GM19438 (cell line): ENCODE measurements around the gene DDC.
"Not testable (repeated sequence)": the region's sequence is repeated elsewhere in the genome, so short reads cannot be mapped to it uniquely, and the experiment has no call there.

Experiments used
- ATAC-seq: cut with Tn5 transposase; IDR thresholded peaks from one replicate; pipeline ENCODE4 v1.9.1; 2021; ENCODE audit warnings: low read depth; ENCODE audit not compliant: unreplicated experiment

Gene DDC

DNA sequence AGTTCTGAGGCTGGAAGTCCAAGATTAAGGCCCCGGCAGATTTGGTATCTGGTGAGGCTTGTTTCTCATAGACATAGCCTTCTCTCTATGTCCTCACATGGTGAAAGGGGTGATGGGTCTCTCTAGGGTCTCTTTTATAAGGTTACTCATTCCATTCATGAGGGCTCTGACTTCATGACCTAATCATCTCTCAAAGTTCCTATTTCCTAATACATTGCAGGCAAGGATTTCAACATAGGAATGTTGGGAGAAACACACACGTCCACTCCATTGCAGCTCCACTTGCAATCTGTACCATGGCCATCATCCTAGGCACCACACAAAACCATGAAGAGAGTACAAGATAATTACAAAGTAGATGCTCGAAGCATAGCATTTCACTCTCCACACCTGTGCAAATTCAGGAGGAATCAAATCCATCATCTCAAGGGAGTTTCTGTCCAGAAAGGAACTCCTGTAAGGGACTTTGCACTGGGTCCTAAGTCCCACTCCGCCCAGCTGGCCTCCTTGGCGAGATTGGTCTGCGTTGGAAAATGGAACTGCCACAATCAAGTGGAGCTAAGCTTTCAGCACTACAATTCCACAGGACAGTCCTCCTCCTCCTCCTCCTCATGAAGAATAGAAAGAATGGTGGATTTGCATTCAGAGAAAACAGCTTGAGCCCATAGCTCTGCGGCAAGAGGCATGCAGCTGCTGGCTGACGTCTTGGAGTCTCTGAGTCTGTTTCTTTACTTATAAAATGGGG is 8.8 kb downstream of the DDC start:
- no peak for ATAC-seq

GRCh38 chr7:50555594-50556140 is 9.5 kb downstream of the DDC start:
- no peak for ATAC-seq

DNA sequence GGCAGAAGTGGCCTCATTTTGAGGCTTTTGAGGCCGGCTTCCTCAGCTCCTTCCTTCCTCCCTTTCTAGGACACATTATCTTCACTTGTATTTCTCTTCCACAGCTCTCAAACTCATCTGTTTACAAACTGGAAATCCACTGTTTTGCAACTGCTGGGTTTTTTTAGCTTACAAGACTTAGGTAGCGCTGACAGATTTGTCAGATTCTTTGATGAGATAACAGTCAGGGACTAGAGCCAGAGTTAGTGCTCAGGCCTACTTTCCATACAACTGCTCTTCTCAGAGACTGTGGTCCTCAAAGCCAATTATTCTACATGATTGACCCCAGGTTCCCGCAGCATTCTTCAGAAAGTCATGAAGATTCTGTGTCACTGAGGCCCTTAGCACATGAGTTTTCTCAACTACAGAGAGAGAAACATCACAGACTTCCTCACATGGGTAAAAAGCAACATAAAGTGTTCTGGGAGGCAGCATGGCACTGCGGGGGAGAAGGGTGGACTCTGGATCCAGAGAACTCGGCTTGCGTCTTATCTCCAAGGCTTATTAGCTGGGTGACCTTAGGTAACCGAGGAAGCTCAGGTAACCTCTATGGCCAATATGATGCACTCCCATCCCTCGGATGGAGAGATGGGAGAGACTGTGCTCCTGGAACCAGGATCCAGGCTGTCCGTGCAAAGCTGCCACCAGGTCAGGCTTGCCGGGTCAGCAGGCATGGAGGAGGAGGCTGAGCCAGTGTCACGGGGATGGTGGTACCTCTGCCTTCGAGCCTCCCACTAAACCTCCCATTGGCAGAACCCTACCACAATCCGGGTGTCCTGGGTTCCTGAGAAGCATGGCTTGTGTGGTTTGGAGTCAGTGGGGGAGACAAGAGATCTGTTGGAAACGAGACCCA is 10.5 kb downstream of the DDC start:
- ATAC-seq: no peak

DNA sequence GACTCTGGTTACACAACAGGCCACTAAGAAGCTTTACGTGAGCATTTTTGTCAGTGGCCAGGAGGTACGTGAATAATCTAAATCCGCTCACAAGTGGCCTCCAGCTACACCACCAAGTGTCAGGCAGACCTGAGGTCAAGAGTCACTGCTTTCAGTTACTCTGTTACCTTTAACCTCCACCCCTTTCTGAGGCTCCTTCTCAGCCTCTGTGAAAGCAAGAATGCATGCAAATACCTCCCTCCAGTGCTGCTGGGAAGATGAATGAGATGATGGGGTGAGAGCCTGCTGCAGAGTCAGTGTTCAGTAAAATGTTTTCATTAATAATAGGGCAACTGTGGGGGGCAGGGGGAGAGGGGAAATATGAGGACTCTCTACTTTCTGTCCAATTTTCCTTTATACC is 11.2 kb downstream of the DDC start:
- no peak for ATAC-seq

DNA sequence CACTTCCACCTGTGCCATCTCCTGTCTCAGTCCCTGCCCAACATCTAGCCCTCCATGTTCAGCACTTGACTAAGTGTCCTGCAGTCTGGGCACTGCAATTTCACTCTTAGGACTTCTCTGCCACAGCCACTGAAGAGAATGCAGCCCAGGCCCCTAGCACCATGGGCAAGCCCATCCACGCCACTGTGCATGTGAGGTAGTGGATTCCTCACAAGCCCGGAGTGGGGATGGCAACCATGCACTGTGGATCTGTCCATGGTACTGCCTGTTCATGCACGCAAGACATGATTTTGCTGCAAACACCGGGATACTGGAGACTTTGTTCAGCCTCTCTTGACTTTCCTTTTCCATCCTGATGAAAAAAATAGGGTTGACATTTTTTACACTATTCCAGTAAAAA is 12.3 kb downstream of the DDC start:
- no peak for ATAC-seq

DNA sequence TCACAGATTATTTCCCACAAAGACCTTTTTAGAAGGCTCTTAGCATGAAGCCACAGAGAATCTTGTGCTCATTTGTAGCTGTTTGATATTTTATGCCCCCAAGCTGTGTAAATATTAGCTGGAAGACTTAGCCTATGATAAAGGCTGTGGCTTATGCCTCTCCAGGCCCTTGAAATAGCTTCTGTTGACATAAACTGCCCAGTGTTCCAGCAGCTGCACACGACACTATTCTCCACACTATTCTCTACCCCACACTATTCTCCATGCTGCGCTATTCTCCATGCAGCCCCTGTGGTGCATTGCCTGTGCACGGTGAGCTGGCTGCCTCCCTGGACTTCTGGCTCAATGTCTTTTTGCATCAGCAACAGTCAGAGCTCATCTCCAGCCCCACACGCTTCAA is 13.1 kb downstream of the DDC start:
- ATAC-seq: no peak

DNA sequence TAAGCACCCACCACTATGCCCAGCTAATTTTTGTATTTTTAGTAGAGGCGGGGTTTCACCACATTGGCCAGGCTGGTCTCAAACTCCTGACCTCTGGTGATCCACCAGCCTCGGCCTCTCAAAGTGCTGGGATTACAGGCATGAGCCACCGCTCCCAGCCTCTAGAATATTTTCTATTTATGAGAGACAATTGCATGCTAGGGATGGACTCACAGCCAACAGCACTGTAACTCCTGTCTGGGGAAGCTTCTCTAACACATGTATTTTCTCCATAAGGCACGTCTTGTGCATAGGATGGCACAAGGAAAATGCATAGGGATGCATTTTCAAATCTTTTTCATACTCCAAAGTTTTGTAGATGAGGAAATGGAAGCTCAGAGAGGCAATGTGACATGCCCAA is 19.6 kb downstream of the DDC start:
- not testable (repeated sequence) for ATAC-seq

GRCh38 chr7:50544992-50545391 is 20.2 kb downstream of the DDC start:
- no peak for ATAC-seq

DNA sequence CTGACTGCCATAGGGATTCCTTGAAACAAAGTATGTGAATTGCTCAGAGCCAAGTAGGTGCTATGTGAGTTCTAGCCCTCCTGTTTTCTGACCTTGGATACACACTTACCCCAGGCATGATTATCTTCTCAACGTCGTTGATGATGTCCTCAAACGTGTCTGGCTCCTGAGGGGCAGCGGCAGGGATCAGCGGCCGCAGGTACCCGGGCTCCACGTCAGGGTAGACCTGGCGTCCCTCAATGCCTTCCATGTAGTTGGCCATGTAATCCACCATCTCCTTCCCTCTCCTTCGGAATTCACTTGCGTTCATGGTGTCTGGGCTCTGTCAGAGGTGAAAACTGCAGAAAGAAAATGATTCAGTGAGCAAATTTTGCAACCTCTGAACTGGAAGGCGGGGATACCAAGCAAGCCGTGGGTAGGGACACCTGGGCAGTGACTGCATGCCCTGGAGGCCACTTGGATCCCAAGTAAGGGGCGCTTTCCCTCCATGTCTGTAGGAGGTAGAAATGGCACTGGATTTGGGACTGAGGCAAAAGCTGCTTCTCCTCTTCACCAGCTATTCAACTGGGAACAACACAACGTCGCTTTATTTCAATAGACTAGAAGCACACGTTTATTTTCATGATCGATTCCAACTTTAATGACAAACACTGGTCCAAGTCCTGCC is 21.3 kb downstream of the DDC start:
- ATAC-seq: no peak

GRCh38 chr7:50542132-50542531 is 23.1 kb downstream of the DDC start:
- no peak for ATAC-seq

- no peak for ATAC-seq
Observed at GRCh38 chr7:50540785-50541579, 24.2 kb downstream of the DDC start.

GRCh38 chr7:50539725-50540124 is 25.5 kb downstream of the DDC start:
- ATAC-seq: no peak

DNA sequence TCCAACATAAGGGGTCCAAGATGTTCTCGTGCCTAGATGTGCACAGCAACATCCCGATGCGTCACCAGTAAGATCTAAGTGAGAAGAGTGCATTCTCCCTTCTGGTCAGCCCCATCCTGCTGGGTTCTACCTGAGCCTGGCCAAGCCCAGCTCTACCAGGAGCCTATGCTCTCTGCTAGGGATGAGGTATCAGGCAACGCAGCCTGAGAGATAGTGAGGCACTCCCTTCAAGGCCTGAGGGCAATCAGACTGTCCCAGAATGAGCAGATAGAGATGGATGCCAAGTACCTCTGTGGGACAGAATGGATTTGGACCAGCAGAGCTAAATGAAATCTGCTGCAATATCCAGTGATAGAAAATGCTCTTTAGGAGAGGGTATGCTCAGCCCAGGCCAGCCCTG is 26.7 kb downstream of the DDC start:
- ATAC-seq: no peak

DNA sequence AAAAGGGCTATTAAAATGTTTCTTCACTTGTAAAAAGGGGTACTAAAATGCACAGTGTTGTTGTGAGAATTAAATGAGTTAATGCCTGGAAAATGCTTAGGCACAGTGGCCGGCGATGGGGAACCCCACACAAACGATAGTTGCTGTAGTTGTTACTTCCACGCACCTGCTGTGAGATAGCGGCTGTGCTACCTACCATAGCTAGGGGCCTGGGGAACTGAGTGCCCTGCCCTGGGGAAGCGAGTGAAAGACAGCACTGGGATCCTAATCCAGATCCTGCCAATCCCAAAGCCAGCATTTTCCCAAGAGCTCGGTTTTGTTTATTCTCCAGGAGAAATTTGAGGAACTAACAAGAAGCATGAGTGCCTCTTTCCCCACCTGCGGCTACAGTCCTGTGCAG is 27.8 kb downstream of the DDC start:
- ATAC-seq: no peak

- not testable (repeated sequence) for ATAC-seq
Observed at GRCh38 chr7:50535291-50535711, 29.9 kb downstream of the DDC start.

DNA sequence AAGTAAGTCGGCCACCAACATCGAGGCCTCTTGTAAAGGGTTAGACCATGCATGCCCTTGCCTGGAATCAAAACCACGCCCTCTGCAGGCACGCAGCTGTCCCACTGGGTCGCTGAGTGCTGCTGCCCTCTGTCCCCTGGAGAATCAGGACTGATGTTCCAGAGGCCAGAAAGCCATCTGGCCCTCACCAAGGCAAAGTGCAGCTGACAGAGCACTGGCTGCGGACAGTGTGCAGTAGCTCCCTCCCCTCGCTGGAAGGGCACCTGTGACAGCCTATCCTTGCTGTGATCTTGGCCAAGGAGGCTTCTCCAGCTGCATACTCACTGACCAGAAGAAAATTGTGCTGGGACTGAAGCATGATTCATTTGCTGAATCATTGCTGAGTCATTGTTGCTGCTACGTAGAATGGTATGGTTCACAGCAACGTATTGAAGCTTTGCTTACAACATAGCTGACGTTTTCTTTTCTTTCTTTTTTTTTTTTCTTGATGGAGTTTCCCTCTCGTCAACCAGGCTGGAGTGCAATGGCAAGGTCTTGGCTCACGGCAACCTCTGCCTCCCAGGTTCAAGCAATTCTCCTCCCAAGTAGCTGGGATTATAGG is 30.4 kb downstream of the DDC start:
- no peak for ATAC-seq

DNA sequence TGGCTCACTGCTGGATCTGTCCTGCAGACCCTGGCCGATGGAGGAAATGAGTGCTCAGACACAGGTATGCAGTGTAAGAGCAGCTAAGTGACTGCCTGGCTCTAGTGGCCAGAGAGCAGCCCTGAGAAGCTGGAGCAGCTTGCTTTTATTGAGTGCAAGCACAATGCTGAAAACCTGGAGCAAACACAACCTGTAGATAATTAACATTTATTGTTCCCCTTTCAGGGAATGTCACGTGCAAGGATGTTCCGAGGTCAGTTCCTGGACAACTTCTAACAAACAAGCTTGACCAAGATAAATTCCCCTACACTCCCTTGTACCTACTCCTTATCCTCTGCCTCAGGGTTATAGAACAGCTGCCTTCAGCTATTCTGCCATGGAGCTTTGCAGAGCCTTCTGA is 31.3 kb downstream of the DDC start:
- ATAC-seq: no peak

DNA sequence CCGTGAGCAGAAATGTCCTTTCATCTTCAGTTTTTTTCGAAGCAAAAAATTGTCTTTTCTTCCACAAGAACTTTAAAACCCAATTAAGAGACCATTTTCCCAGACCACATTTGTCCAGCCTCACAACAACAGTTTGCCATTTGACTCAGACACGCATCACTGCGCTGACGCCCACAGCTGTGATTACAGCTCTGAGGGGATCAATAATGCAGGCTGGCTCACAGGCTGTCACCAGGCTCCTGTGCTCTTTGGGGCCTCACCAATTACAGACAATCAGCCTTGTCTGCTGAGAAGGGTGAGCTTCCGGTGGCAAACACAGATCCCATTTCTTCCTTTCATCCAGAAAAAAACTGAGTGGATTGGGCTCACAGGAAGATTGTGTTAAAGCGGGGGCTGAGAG is 33.3 kb downstream of the DDC start:
- no peak for ATAC-seq

- no peak for ATAC-seq
Observed at GRCh38 chr7:50531401-50531911, 33.7 kb downstream of the DDC start.

GRCh38 chr7:50530766-50531165 is 34.4 kb downstream of the DDC start:
- no peak for ATAC-seq
